ENCODE measurements around the gene NFAM1.

GRCh38 chr22:42380769-42381551 is 51.2 kb downstream of the NFAM1 start:
- TF ChIP-seq POLR2A (IDR thresholded peaks at IDR 0.05; ENCODE audit: low read depth, low read length) (no peak), TAF1 (IDR thresholded peaks at IDR 0.05; ENCODE audit: borderline replicate concordance, low read depth, low read length) (no peak), POLR2AphosphoS5 (IDR thresholded peaks at IDR 0.05; ENCODE audit: low read depth, low read length) (no peak)
